Epithelial cell of proximal tubule (primary cell): ENCODE results near the gene SLC1A2. TPM values are rescaled to one million over a fixed set of nuclear protein-coding genes. Genes with fewer than 3 reads are reported as not detected.

Source experiments
- DNase-seq: peaks from one replicate; pipeline ENCODE4 v3.0.0-alpha.2; 2011; ENCODE audit warnings: low read depth
- H3K4me3 ChIP-seq: 2 replicates; pipeline ENCODE4 v1.5.1; 2011; ENCODE audit warnings: low read depth, mild to moderate bottlenecking, low read length
- total RNA-seq: library from RNA; depleted of rRNA; stranded (reverse); fragments of >200 nt; gene quantifications from 2 replicates; pipeline ENCODE4 v1.2.3, GENCODE V29; 2015
- TF ChIP-seq, protein P1 (sequence below): conservative IDR thresholded peaks from 2 replicates; pipeline ENCODE4 v1.5.1; 2012; ENCODE audit warnings: low read depth, mild to moderate bottlenecking, low read length

Gene SLC1A2
- total RNA-seq, 1 donor from 2014 or later, result not detected

DNA sequence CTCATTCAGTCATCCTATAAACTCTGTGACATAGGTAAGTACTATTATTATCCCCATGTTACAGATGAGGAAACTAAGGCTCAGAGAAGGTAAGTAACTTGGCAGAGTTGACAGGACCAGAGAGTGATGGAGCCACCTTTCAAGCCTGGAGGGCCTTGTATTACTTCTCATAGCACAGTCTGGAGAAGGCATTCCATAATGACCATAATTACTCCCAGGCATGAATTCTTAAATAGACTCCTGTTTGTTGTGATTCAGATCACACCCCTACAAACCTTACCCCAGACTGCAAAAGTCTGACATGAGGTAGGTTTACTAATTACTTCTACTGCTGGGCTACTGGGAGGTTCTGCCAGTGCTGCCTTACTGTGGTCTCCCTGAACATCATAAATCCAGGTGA, 203.4 kb downstream of the SLC1A2 start:
- no peak for DNase-seq
- TF ChIP-seq, protein P1, sequence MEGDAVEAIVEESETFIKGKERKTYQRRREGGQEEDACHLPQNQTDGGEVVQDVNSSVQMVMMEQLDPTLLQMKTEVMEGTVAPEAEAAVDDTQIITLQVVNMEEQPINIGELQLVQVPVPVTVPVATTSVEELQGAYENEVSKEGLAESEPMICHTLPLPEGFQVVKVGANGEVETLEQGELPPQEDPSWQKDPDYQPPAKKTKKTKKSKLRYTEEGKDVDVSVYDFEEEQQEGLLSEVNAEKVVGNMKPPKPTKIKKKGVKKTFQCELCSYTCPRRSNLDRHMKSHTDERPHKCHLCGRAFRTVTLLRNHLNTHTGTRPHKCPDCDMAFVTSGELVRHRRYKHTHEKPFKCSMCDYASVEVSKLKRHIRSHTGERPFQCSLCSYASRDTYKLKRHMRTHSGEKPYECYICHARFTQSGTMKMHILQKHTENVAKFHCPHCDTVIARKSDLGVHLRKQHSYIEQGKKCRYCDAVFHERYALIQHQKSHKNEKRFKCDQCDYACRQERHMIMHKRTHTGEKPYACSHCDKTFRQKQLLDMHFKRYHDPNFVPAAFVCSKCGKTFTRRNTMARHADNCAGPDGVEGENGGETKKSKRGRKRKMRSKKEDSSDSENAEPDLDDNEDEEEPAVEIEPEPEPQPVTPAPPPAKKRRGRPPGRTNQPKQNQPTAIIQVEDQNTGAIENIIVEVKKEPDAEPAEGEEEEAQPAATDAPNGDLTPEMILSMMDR, result no peak
- H3K4me3 ChIP-seq, result no peak overlapping the region

DNA sequence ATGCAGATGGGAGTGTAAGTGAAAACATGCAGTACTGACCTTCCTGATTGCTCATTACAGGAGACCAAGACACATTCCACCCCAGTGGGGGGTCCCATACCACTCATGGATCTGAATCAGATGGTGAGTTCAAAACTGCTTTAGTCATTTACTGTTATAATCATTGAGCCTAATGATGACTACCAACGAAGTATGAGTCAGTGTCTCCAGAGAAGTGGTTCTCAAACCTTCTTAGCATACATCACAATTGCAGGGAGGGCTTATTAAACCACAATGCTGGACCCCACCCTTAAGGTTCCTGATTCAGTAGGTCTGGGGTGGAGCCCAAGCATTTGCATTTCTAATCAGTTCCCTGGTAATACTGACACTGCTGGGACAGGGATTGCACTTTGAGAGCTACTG, 204.6 kb downstream of the SLC1A2 start:
- DNase-seq, result peak; percentile 96
- TF ChIP-seq, protein P1, result no peak
- no peak overlapping the region for H3K4me3 ChIP-seq

GRCh38 chr11:35214226-35214770, 205.1 kb downstream of the SLC1A2 start:
- TF ChIP-seq, protein P1, result no peak
- no peak for DNase-seq
- H3K4me3 ChIP-seq, result no peak overlapping the region

- TF ChIP-seq, protein P1, result no peak
- no peak for DNase-seq
Observed at GRCh38 chr11:35211952-35212351, 207.4 kb downstream of the SLC1A2 start.

DNA sequence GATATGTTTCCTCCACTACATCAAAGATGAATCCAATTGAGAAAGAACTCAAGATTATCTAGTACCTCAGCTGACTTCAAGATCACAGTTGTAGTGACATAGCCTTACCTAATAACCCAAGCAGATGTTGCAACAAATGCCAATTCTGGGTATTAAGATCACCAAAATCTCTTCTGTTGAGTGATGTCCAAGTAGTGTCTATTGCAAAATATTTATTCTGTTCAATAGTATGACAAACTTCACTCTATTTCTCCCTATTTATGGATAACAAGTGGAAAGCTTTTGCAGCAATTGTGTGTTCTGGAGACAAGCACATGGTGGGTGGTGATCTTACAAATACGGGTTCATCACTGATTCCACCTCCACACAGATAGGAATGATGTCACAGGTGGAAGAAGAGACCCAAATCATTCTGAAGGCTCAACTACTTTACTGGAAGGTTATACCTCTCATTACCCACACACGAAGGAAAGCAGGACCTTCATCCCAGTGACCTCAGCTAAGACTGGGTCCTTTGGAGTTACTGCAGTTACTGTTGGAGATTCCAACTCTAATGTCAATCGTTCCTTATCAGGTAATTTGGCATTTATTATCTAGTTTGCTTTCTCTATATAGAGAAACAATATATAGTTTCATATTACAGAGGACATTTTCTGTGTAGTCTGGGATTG, 208.3 kb downstream of the SLC1A2 start:
- DNase-seq, result no peak
- TF ChIP-seq, protein P1, result no peak
- no peak overlapping the region for H3K4me3 ChIP-seq

More at GRCh38 chr11:35211952-35212351, 207.4 kb downstream of the SLC1A2 start:
- no peak overlapping the region for H3K4me3 ChIP-seq

- no peak overlapping the region for H3K4me3 ChIP-seq
- DNase-seq, result no peak
- TF ChIP-seq, protein P1, result no peak
Observed at GRCh38 chr11:35208795-35209194, 210.6 kb downstream of the SLC1A2 start.
